Mucosa of descending colon (tissue), 3 donors: ENCODE data around the gene BAK1. TPM values are rescaled to one million over a fixed set of nuclear protein-coding genes. Genes with fewer than 3 reads are reported as not detected.

Experiments
- ATAC-seq: fragments of 200-7000 bp; cut with Tn5 transposase; one replicate; pipeline ENCODE4 v1.9.1; 2020; ENCODE audit warnings: mild to moderate bottlenecking, moderate library complexity
- DNase-seq, 3 donors: peaks; one replicate each; pipeline ENCODE4 v3.0.0-alpha.2; 2020
- H3K36me3 ChIP-seq: fragments of 200-600 bp; one replicate; pipeline ENCODE4 v1.8.0; 2021; ENCODE audit warnings: low read depth, mild to moderate bottlenecking
- H3K4me1 ChIP-seq: fragments of 200-600 bp; one replicate; pipeline ENCODE4 v1.8.0; 2021; ENCODE audit warnings: low read depth, mild to moderate bottlenecking
- H3K4me3 ChIP-seq: fragments of 200-600 bp; one replicate; pipeline ENCODE4 v1.8.0; 2021; ENCODE audit warnings: mild to moderate bottlenecking
- H3K9me3 ChIP-seq: fragments of 200-600 bp; one replicate; pipeline ENCODE4 v1.8.0; 2021; ENCODE audit warnings: mild to moderate bottlenecking
- intact Hi-C, 2 donors: fragments of 100-400 bp; cut with DNase I in 1 of 2; cut with micrococcal nuclease in 1 of 2; formaldehyde crosslinking; loops; one replicate each; pipeline versions ENCODE4 v1.11.0 to v1.11.1; 2022; cut with DNase I, micrococcal nuclease
- total RNA-seq, 3 donors: library from RNA; stranded (reverse); fragmentation: NEBNext Ultra II Directional in 2 of 3; extraction: Animal tissue kit (Norgen Biotek cat#: 25700) in 2 of 3; gene quantifications; one replicate each; pipeline versions ENCODE4 v1.2.1 to v1.2.4, GENCODE V29; 2021 to 2023
- TF ChIP-seq, protein P1 (sequence below): fragments of 200-600 bp; IDR thresholded peaks from one replicate; pipeline ENCODE4 v1.8.0; 2022; ENCODE audit warnings: antibody characterized with exemption, mild to moderate bottlenecking
- donor health status: DM: no; HTN: no; CAD: no; lungs with moderate emphysema.
- donor health status: DM: no; HTN: no; CAD: no.
- donor health status: DM: no; HTN: yes; CAD: no.

BAK1 gene
- total RNA-seq, 3 donors from 2014 or later = 57.1 to 97.9 (median 90.5) TPM

- TF ChIP-seq, protein P1, sequence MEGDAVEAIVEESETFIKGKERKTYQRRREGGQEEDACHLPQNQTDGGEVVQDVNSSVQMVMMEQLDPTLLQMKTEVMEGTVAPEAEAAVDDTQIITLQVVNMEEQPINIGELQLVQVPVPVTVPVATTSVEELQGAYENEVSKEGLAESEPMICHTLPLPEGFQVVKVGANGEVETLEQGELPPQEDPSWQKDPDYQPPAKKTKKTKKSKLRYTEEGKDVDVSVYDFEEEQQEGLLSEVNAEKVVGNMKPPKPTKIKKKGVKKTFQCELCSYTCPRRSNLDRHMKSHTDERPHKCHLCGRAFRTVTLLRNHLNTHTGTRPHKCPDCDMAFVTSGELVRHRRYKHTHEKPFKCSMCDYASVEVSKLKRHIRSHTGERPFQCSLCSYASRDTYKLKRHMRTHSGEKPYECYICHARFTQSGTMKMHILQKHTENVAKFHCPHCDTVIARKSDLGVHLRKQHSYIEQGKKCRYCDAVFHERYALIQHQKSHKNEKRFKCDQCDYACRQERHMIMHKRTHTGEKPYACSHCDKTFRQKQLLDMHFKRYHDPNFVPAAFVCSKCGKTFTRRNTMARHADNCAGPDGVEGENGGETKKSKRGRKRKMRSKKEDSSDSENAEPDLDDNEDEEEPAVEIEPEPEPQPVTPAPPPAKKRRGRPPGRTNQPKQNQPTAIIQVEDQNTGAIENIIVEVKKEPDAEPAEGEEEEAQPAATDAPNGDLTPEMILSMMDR = no peak
- peak; percentile 77 to 88 (median 82) for DNase-seq
- Histone ChIP-seq H3K4me1 (peaks cover 24% of the 10 kb centered on the region), H3K36me3 (no peaks in the 10 kb centered on the region), H3K9me3 (no peaks in the 10 kb centered on the region), H3K4me3 (no peak overlapping the region)
- intact Hi-C loops = no loop called here
- ATAC-seq = peak; percentile 34
Observed at GRCh38 chr6:33592595-33593413, 12.7 kb upstream of the BAK1 start.

DNA sequence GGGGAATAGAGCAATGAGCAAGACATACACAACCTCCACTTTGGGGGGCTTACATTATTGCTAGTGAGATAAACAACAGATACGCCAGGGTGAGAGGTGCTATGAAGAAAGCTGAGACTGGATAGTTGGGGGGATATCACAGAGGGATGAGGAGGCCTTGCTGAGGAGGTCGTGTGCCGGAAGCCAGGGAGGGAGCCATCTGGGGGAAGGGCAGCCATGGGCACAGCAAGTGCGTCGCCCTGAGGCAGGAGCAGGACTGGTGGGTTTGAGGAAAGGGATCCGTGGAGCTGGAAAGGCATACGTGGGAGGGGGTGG, 12.2 kb upstream of the BAK1 start:
- H3K9me3 ChIP-seq = no peaks in the 10 kb centered on the region

DNA sequence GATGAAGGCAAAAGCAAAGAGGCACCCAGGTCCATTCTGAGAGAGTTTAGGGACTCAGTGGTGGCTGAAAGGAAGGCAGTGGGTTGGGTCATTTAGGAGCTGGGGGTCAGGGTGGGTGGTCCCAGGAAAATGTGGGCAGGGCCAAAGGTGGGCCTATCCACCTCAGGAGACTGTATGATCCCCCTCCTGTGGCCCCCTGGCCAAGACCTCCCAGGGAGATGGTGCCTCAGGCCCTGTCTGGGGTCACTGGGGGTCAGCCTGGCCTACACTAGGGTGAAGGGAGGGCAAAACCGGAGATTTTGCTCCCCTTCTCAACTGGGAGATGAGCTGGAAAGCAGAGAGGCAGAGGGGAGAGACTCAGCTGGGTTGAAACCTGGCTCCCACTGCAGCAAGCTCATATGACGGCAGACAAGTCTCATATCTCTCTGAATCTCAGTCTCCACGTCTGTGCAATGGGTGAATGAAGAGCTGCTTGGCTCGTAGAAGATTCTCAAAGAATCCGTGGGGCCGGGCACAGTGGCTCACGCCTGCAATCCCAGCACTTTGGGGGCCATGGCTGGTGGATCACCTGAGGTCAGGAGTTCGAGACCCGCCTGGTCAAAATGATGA, 11.5 kb upstream of the BAK1 start:
- Histone ChIP-seq H3K36me3 (no peaks in the 10 kb centered on the region), H3K4me3 (no peak overlapping the region), H3K4me1 (peaks cover 24% of the 10 kb centered on the region), H3K9me3 (no peaks in the 10 kb centered on the region)
- DNase-seq = no peak
- TF ChIP-seq, protein P1 = no peak
- intact Hi-C loops = no loop called here
- ATAC-seq = no peak

More for the DNA sequence above, 12.2 kb upstream of the BAK1 start:
- intact Hi-C loops = no loop called here
- no peaks in the 10 kb centered on the region for H3K36me3 ChIP-seq
- no peak overlapping the region for H3K4me3 ChIP-seq
- H3K4me1 ChIP-seq = peaks cover 24% of the 10 kb centered on the region
- TF ChIP-seq, protein P1 = no peak
- ATAC-seq (no peak), DNase-seq (no peak)

DNA sequence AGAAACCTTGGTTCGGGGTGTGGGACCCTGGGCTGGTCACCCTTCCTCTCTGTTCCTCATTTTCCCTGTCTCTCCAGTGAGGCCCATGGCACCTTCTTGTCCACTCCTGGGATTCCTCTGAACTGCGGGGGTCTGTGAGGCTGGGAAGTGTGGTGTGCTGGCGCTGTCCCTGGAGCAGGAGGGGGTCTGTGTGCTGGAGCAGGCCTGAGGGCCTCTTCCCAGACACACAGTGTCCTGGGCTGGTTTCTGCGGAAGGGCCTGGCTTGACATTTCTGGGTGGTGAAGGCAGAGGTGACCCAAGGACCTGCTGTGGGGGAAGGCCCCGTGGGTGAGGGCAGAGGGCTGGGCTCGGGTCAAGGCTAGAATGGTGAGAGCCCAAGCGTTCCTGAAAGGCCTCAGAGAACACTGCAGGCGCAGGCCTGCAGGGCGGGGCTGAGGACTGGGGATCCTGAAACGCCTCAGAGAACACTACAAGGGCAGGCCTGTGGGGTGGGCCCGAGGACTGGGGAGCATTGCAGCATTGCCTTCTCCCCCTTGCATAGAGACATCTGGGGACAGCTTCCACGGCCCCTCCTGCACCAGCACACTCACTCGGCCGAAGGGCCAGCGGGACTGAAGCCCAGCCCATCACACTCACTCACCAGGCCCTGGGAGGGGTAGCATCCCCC, 10.6 kb upstream of the BAK1 start:
- DNase-seq (peak; percentile 70 to 82 (median 81)), ATAC-seq (peak; percentile 59)
- TF ChIP-seq, protein P1 = no peak
- Histone ChIP-seq H3K4me3 (no peak overlapping the region), H3K9me3 (no peaks in the 10 kb centered on the region), H3K36me3 (no peaks in the 10 kb centered on the region), H3K4me1 (peaks cover 27% of the 10 kb centered on the region)
- intact Hi-C loops = no loop called here

DNA sequence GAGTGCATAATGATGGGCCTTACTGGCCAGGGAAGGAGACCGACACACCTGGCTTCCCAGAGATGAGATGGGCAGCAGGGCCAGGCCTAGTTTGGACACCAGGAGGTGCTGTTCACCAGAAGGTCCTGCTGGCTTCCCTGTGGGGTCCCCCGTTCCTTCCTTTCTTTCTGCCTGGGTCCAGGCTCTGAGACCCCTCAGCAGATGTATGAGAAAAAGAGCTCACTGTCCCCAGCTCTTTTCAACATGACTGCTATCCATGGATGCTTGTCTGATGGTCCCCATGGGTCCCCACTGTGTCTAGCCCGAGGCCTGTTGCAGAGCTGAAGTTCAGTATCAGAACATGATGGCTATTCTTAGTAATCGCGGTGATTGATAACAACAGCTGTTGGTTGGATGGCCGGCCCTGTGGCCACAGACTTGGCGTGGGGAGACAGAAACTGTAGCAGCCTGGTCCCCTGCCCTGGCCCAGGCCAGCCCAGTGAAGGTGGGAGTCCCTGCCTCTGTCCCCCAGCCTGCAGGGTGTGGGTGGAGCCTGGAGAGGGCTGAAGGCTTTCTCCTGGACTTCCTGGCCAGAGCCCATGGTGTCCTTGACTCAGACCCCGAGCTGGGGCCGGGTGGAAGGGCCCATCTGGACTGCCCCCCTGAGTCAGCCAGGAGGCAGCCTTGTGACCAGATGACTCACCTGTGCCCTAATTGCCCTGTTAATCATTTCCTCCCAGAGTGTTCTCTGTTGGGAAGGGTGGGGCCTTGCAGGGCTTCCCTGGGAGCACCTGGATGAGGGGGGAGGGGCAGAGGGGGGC, 9.9 kb upstream of the BAK1 start:
- ATAC-seq (peak; percentile 85), DNase-seq (peak; percentile 81 to 89 (median 86))
- Histone ChIP-seq H3K9me3 (no peaks in the 10 kb centered on the region), H3K4me3 (no peak overlapping the region), H3K4me1 (peaks cover 29% of the 10 kb centered on the region), H3K36me3 (no peaks in the 10 kb centered on the region)
- TF ChIP-seq, protein P1 = peak; percentile 72
- intact Hi-C loops = loop anchor here in 1 of 2 donors (10.0 kb wide), 1 partner anchor 115 kb away; no protein-coding TSS in a partner anchor
